GM13976 (cell line): ENCODE results near the gene KLHL6.

ENCODE experiments used
- DNase-seq: peaks from one replicate; pipeline ENCODE4 v3.0.0; 2012; ENCODE audit warnings: low spot score
- in situ Hi-C: fragments of 300-500 bp; cut with MboI; formaldehyde crosslinking; loops from one replicate; pipeline ENCODE4 v1.12.0; 2022; ENCODE audit warnings: low sequenced_read_pairs, mixed read lengths, inconsistent platforms; ENCODE audit not compliant: unreplicated experiment
- TF ChIP-seq, protein P1 (sequence below): IDR thresholded peaks from 2 replicates; pipeline ENCODE4 v1.5.1; 2012; ENCODE audit warnings: borderline replicate concordance, mild to moderate bottlenecking; ENCODE audit not compliant: insufficient read depth; ENCODE audit errors: extremely low read depth, missing control alignments, control extremely low read depth

Gene KLHL6

DNA sequence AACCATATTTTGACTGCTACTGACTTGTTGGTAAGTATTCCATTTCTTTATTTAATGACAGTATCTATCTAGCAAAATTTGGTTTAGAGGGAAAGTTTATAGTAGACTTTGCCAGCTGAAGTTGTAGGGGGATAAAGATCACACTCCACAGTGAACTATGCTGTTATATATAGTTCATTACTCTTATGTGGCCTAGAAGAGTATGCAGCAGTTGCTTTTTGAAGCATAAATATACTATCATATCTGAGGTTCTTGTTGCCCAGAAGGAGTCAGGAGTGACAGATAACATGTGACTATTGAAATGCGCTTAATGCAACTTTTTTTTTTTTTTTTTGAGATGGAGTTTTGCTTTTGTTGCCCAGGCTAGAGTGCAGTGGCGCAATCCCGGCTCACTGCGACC lies 101.4 kb downstream of the KLHL6 start:
- TF ChIP-seq, protein P1, sequence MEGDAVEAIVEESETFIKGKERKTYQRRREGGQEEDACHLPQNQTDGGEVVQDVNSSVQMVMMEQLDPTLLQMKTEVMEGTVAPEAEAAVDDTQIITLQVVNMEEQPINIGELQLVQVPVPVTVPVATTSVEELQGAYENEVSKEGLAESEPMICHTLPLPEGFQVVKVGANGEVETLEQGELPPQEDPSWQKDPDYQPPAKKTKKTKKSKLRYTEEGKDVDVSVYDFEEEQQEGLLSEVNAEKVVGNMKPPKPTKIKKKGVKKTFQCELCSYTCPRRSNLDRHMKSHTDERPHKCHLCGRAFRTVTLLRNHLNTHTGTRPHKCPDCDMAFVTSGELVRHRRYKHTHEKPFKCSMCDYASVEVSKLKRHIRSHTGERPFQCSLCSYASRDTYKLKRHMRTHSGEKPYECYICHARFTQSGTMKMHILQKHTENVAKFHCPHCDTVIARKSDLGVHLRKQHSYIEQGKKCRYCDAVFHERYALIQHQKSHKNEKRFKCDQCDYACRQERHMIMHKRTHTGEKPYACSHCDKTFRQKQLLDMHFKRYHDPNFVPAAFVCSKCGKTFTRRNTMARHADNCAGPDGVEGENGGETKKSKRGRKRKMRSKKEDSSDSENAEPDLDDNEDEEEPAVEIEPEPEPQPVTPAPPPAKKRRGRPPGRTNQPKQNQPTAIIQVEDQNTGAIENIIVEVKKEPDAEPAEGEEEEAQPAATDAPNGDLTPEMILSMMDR: no peak
- DNase-seq: no peak
- in situ Hi-C loops: no loop called here

DNA sequence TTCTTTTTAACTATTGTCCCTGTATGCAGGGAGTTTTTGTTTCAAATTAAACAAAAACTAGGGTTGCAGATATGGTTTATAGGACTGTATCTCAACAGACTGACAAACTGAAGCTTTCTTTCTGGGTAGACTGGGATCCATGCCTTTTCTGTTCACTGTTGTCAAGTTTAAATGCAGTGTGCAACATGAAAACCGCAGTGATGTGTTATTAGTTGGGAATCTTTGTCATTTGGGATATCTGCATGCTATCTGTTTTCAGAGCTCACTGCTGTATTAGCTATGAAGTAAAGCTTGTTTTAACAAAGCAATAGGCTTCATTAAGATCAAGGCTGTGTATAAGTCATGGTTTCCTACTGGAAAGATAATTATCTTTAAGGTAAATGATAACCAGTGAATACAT lies 105.7 kb downstream of the KLHL6 start:
- TF ChIP-seq, protein P1: no peak
- no peak for DNase-seq
- in situ Hi-C loops: no loop called here

DNA sequence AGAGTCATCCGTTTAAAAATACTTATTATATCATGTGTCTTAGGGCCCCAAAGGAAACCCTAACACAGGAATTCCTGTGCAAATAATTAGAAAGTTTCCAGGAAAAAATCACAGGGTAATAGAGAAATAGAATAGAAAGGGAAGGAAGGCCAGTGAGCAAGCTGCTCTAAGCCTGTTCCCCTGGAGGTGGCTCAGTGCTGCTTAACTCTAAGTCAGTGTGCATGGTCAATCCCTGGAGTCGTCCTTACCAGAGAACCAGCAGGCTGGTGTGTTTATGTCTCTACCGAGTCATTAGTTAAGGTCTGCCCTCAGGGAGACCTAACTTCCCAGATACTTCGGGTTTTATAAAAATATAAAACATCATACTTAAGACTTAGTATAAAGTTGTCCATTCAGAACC lies 106.1 kb downstream of the KLHL6 start:
- in situ Hi-C loops: no loop called here
- TF ChIP-seq, protein P1: no peak
- DNase-seq: no peak

DNA sequence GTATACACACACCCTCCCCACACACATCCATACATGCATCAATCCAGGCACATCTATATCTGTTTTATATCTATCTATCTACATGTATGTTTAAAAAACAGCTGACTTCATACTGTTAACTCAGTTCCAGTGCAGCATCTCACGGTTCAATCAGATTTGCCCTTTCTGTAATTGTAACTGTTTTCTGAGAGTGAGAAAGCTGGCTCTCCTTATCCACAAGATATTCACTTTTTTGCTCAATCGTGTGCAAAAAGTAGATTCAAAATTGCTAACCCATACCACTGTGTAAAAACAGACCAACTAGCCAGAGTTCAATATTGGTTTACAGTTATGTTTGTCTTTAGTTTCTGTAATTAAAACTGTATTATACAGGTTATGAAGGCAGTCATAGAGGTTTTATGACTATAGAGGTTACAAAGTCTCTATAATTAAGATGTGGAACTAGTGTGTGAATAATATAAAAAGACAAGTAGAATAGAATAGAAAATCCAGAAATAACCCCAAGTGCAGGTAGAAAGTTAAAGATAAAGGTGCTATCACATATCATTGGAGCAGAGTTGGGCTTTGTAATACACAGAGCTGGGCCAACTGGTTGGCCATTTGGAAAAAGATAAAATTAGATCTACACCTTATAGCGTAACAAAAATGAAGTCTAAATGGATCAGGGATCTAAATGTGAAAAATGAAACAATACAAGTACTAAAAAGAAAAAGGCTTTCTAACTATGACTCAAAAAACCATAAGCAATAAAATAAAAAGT lies 107.0 kb downstream of the KLHL6 start:
- in situ Hi-C loops: no loop called here
- DNase-seq: no peak
- TF ChIP-seq, protein P1: no peak

DNA sequence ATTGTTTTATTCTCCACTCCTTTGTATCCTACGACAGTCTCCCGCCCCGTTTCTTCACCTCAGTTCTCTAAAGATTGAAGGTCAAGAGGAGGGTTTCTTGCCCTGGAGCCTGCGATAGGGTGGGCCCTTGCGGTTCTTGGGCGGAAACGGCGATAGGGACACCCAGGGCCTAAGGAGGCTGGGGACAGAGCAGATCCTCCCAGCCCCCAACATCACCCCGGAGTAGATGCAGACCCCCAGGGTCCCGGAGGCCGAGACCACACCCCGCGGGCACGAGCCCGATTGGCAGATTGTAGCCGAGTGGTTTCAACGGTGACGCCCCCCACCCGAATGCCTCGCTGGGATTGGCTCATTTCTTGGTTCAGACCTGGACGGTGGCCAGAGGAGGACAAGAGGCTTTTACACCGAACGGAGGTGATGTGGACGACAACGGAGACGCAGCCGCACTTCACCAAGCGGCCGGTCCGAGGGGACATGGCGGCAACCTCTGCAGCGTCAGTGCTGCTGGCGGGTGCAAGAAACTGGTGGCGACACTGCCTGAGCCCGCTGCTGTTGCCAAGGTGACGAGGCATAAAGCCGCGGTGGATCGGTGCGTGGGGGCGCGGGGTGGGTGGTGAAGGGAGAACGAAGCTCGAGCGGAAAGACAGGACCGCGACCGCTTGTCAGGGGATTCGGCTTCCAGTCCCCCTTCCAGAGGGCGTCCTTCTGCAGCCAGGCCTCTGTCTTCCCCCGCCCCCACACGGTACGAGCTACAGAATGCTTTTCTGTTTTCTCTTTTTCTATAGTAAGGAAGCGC lies 108.1 kb downstream of the KLHL6 start:
- DNase-seq: peak; percentile 92
- in situ Hi-C loops: no loop called here
- TF ChIP-seq, protein P1: no peak

DNA sequence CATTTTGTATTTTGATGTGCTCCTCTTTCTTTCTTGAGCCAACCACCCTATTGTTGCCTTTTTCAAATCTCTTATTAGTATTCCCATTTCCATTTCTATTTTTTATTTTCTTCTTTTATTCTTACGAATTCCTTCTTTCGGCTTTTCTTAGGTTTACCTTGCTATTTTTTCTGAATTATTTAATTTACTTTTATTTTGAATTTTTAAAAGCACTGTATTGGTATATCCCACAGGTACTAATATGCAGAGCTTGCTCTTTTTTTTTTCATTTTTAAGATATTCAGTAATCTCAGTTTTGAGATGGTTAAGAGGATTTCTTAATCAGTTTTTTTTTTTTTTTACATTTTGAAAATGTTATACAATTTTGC lies 108.7 kb downstream of the KLHL6 start:
- in situ Hi-C loops: no loop called here
- TF ChIP-seq, protein P1: no peak
- no peak for DNase-seq
